GM12892 (cell line): ENCODE data around the gene PIM3.

ENCODE experiments used
- POLR2A ChIP-seq: IDR thresholded peaks from 2 replicates; pipeline ENCODE4 v1.6.1; 2011; ENCODE audit warnings: low read depth, low read length, control low read depth
- POLR2AphosphoS5 ChIP-seq: IDR thresholded peaks from 2 replicates; pipeline ENCODE4 v1.6.1; 2011; ENCODE audit warnings: low read depth, low read length, control low read depth
- TAF1 ChIP-seq: IDR thresholded peaks from 2 replicates; pipeline ENCODE4 v1.6.1; 2011; ENCODE audit warnings: low read depth, mild to moderate bottlenecking, control low read depth, low read length, borderline replicate concordance

GRCh38 chr22:49948116-49948957, 12.2 kb upstream of the PIM3 start:
- TF ChIP-seq POLR2A = no peak
- no peak for TF ChIP-seq POLR2AphosphoS5
- TF ChIP-seq TAF1 = no peak
